Activated CD8-positive, alpha-beta memory T cell treated with anti-CD3 and anti-CD28 coated beads for 48 hours (primary cell): ENCODE results near the gene RNF38.
"Not testable (repeated sequence)": the region's sequence is repeated elsewhere in the genome, so short reads cannot be mapped to it uniquely, and the experiment has no call there.

ENCODE experiments used
- DNase-seq, 3 experiments: peaks; one replicate each; pipeline ENCODE4 v3.0.0-alpha.2; 2020; ENCODE audit warnings: low read depth in 2 of 3, low spot score in 2 of 3

The RNF38 gene

DNA sequence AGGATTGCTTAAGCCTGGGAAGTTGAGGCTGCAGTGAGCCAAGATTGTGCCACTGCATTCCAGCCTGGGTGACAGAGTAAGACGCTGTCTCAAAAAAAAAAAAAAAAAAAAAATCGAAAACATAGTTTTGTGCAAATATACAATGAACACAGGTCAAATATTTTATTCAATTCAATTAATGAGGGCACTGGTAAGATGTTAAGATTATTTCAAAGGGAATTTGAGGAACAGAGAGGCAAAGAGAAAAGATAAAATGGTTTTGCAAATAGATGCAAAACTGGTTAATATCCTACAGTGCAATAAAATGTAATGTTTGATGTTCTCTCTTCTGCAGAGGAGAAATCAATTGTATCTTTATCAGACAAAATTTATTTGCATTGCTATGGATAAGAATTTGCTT lies 102.3 kb downstream of the RNF38 start:
- no peak for DNase-seq

DNA sequence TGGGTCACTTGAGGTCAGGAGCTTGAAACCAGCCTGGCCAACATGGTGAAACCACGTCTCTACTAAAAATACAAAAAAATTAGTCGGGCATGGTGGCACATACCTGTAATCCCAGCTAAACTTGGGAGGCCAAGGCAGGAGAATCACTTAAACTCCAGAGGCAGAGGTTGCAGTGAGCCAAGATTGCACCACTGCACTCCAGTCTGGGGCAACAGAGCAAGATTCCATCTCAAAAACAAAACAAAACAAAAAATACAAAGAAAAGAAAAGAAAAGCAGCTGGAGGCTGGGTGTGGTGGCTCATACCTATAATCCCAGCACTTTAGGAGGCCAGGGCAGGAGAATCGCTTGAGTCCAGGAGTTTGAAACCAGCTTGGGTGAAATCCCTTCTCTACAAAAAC lies 105.1 kb downstream of the RNF38 start:
- not testable (repeated sequence) for DNase-seq

DNA sequence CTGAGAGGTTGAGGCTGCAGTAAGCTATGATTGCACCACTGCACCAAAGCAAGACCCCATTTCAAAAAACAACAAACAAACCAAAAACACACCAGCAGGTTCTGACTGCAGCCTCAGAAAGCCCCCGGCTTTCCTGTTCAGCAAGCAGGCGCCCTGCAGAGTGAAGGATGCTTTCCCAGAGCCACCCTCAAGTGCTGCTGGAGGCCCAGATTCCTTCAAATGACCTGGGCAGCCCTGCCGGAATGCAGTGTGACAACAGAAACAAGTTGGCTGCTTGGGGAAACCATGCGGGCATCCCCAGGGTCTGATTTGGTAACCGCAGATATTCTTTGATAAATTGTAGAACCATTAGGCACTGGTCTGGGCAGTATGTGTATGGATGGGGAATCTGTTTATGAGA lies 106.2 kb downstream of the RNF38 start:
- no peak for DNase-seq

DNA sequence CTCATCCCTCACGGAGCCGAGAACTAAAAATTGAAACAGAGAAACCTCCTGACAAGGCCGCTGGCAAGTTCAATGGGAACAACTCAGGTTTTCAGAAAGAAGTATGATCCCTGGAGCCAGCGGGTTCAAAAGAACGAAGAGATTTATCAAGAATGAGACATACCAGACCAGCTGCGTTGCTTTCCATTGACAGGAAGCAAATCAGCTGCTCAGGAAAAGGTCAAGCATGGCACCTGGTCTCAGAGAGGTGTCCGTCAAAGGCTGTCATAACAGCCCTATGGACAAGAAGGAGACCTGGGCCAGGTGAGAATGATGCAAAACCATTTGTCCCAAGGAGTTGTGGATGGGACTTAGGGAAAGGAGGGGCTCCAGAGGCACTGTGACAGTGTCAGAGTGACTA lies 106.9 kb downstream of the RNF38 start:
- DNase-seq: no peak

DNA sequence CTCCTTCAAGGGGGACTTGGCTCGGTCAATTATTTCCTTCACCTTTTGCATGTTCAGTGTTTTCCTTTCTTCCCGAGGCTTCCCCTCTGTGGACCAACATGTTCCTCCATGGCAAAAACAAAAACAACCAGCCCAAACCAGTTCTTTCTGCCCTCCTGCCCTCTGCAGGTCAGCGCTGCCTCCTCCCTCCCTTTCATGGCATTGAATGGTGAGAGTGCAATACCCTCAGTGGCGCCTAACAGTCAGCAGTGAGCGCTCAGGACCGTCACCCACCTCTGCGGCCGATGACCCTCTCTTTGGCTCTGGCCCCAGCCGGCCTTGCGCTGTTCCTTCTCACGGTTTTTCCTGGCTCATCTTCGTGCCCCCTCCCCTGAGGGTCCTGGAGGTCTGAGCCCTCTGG lies 107.4 kb downstream of the RNF38 start:
- DNase-seq: no peak

DNA sequence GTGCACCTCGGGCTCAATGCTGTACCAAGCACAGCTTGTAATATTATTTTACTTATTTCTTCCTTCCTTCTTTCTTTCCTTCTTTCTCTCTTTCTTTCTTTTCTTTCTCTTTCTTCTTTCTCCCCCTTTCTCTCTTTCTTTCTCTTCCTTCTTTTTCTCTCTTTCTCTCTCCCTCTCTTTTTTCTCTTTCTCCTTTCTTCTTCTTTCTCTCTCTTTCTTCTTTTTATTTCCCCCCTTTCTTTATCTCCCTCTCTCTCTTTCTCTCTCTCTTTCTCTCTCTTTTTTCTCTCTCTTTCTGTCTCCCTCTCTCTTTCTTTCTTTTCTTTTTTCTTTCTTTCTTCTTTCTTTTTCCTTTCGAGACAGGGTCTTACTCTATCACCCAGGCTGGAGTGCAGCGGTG lies 109.1 kb downstream of the RNF38 start:
- DNase-seq: no peak

DNA sequence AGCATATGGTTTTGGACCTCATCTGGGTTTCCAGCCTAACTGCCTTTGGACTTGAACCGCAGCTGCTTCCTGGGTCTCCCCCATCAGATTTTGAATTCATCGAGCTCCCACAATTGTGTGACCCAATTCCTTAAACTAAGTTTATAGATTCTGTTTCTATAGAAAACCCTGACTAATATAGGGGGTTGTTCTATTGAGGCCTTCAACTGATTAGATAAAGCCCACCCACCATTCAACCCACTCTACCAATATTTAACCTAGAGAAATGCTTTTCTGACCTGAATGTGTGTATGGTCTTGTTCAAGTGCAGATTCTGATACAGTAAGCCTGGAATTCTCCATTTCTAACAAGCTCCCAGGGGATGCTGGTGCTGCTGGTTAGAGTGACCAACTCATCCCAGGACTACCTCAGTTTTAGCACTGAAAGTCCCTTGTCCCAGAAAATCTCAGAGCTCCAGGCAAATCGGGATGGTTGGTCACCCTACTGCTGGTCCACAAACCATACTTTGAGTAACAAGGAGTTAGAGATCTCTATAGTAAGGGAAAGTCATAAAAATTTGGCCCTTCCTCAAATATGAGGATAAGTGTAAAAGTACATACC lies 110.1 kb downstream of the RNF38 start:
- no peak for DNase-seq

DNA sequence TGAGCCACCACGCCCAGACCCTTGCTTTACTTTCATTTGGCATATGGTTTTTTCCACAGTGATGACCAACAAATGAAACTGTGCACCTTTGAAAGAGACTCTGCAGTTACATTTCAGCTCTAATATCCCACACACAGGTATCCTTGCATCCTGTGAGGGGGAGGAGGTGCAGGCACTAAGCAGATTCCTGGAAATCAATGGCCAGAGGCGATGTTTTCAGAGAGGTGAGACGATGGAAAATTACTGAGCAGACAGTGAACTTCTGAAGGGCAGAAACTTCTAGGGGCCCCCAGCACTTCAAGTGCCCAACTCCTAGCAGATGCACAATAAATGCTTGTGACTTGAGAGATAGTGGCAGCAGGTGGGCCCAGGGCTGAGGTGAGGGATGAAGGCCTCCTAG lies 112.0 kb downstream of the RNF38 start:
- DNase-seq: no peak
